ENCODE data around the gene GSDME.
"Not testable (repeated sequence)": the region's sequence is repeated elsewhere in the genome, so short reads cannot be mapped to it uniquely, and the experiment has no call there.

Gene GSDME

DNA sequence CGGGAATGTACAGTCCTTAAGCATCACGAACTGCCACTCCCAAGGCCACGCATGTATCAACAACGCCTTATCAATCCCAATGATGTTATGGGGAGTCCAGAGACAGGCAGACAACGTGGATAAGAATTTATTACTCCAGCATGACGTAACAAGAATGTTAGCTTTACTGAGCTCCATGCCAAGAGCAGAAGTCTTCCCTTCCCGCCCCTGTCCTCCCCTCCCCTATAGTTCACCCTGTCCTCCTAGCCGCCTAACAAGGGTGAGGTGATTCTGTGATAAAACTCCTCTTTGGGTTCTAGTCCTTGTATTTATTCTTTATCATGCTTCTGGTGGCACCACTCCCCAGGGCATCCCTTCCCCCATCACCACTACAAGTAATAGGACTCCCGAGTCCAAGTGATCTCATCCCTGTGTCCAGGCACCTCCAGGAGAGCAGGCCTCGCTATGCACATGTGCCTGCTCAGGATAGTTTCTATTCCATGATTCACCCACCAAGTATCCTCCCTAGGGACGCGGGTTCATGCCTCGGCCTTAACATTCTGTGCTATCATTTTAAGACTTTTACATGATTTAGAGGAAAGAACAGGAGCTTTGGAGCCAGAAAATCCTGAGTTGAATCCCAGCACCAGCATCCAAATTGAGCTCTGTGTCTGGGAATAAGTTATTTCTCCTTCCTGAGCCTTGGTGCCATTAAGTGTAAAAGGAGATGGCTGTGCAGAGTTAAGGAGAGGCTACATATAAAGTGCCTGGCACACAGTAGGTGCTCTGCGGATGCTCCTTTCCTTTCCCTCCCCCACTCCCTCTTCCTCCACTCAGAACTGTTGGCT, 15.4 kb downstream of the GSDME start:
- peak; percentile 81 for DNase-seq (ENCODE audit: low read depth, low spot score)

DNA sequence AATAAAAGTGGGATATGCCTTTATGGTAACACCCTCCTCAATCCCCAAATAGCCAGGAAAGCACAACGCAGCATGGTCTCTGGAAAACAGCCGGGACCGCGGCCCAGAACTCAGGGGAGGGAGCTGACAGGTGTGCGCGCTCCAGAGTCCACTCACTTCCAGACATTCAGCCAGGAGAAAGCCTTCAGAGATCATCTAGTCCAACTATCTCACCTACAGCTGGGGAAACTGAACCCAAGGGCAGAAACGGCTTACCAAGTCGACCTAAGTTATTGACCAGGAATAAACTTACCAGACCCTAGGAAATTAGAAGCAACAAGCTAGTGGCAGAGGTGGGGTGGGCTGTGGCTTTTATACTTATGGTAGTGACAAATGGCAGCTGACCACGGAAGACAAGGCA, 16.4 kb downstream of the GSDME start:
- DNase-seq (ENCODE audit: low read depth, low spot score) = no peak

DNA sequence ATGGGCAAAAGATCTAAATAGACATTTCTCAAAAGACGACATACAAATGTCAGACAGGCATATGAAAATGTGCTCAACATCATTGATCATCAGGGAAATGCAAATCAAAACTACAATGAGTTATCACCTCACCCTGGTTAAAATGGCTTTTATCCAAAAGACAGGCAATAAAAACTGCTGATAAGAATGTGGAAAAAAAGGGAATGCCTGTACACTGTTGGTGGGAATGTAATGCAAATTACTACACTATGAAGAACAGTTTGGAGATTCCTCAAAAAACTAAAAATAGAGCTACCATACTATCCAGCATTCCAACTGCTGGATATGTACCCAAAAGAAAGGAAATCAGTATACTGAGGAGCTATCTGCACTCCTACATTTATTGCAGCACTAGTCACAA, 18.0 kb downstream of the GSDME start:
- DNase-seq (ENCODE audit: low read depth, low spot score) = no peak

DNA sequence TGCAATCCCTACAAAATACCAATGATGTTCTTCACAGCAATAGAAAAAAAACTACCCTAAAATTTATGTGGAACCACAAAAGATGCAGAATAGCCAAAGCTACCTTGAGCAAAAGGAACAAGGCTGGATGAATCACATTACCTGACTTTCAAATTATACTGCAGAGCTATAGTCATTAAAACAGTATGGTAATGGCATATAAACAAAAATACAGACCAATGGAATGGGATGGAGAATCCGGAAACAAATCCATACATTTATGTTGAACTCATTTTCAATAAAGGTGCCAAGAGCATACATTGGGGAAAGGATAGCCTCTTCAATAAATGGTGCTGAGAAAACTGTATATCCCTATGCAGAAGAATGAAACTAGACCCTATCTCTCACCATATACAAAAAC, 18.7 kb downstream of the GSDME start:
- no peak for DNase-seq (ENCODE audit: low read depth, low spot score)

DNA sequence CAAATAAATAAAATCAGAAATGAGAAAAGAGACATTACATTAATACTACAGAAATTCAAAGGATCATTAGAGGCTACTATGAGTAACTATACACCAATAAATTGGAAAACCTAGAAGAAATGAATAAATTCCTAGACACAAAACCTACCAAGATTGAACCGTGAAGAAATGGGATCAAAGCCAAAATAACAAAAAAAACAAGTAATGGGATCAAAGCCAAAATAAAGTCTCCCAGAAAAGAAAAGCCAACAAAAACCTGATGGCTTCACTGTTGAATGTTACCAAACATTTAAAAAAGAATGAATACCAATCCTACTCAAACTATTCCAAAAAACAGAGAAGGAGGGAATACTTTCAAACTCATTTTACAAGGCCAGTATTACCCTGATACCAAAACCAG, 20.0 kb downstream of the GSDME start:
- peak; percentile 44 for DNase-seq (ENCODE audit: low read depth, low spot score)

DNA sequence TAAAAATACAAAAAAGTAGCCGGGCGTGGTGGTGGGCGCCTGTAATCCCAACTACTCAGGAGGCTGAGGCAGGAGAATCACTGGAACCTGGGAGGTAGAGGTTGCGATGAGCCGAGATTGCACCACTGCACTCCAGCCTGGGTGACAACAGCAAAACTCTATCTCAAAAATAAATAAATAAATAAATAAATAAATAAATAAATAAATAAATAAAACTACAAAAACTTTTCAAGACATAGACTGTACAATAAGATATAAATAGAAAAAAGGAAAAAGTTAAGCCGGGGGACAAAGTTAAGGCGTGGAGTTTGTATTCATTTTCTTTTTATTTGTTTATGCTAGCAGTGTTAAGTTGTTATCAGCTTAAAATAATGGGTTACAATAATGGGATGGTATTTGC, 21.7 kb downstream of the GSDME start:
- DNase-seq (ENCODE audit: low read depth, low spot score) = not testable (repeated sequence)

DNA sequence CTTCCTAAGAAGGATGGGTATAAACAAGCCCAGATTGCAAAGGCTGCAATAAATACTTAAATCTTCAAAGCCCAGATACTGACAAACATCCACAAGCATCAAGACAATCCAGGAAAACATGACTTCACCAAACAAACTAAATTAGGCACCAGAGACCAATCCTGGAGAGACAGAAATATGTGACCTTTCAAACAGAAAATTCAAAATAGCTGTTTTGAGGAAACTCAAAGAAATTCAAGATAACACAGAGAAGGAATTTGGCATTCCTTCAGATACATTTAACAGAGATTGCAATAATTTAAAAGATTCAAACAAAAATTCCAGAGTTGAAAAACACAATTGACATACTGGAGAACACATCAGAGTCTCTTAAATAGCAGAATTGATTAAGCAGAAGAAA, 23.0 kb downstream of the GSDME start:
- DNase-seq (ENCODE audit: low read depth, low spot score) = no peak

DNA sequence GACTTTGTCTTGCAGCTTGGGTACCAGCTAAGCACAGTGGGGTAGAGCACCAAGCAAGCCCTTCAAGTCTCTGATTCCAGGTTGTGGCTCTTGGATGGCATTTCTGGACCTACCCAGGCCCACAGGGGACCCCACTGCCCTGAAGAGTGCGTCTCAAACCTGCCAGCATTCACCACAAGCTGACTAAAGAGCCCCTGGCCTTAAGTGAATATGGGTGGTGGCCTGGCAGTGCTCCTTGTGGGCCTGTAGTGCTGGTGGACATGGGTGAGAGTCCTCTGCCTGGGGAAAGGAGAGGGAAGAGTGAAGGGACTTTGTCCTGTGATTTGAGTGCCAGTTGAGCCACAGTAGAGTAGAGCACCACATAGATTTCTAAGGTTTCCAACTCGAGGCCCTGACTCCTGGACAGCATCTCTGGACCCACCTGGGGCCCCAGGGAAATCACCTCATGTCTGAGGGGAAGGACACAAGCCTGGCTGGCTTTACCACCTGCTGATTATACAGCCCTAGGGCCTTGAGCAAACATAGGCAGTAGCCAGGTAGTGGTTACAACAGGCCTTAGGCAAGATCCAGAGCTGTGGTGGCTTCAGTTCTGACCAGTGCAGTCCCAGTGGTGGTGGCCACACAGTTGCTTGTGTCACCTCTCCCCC, 23.7 kb downstream of the GSDME start:
- DNase-seq (ENCODE audit: low read depth, low spot score) = no peak

DNA sequence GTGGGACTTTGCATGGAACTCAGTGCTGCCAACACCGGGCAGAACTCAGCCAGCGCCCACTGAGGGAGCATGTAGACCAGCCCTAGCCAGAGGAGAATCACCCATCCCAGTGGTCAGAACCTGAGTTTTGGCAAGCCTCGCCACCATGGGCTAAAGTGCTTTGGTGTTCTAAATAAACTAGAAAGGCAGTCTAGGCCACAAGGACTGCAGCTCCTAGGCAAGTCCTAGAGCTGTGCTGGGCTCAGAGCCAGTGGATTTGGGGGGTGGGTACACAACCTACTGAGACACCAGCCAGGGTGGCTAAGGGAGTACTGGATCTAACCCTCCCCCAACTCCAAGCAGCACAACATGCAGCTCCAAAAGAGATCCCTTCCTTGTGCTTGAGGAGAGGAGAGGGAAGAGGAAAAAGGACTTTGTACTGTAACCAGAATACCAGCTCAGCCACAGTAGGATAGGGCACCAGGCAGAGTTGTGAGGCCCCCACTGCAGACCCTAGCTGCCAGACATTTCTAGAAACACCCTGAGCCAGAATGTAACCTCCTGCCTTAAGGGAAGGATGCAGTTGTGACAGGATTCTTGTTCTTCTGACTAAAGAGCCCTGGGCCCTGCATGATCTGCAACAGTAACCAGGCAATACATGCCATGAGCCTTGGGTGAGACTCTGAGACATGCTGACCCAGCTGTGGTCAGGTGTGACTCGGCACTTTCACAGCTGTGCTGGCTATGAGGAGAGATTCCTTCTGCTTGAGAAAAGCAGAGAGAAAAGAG, 24.4 kb downstream of the GSDME start:
- peak; percentile 54 for DNase-seq (ENCODE audit: low read depth, low spot score)

DNA sequence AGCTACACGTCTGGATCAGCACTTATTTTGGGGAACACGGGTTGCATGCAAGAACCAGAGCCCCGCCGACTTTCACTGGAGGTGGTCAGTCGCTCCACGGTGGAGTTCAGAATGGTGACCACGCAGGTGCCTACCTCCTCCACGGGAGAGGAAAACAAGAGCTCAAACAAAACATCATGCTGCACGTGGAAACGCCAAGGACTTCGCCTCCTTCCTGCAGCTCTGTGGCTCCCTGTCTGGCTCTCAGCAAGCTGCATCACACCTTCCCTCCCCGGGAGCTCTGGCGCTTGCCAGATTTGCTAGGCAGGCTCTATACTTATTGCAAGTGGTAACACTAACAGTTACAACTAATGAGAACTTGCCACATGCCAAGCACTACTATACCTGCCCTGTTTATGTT, 26.0 kb downstream of the GSDME start:
- no peak for DNase-seq (ENCODE audit: low read depth, low spot score)

DNA sequence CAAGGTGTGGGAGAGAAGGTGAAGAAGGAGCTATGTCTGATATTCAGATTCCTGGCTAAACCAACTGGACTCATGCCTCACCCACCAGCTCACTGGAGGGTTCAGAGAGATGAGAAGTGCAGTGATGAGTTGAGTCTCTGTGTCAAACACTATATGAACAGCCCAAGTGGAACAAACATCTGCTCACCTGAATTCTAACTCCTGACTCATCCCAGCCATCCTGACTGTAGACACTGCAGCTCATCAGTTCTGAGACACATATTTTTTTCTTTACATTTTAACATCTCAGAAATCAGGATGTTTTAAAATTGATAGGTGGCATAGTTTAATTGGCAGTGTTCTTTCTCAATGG, 27.3 kb downstream of the GSDME start:
- no peak for DNase-seq (ENCODE audit: low read depth, low spot score)

DNA sequence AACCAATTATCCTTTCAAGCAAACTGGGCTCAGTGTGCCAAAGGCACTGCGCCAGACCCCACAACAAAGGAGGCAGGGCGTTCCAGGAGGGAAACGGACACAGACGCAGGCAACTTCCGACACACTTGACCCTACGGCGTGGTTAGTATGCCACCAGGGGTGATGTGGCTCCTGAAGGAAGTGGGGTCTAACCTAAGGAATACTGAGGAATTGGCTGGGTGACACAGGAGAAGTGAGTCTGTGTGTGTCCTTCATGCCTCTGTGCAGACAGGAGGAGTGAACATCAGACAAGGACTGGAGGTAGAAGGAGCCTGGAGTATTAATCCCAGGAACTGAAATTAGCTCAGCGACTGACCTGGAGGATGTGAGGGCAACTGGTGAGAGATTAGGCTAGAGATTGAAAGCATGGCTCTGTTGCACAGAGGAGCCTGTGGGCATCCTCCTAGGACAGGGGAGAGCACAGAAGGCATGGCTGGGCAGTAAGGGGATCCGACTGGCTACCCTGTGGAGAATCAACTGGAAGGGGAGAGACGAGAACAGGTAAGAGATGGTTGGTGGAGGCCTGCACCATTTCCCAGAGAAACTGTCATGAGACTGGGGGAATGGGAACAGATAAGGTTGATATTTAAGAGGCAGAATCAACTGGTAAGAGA, 27.8 kb downstream of the GSDME start:
- no peak for DNase-seq (ENCODE audit: low read depth, low spot score)

DNA sequence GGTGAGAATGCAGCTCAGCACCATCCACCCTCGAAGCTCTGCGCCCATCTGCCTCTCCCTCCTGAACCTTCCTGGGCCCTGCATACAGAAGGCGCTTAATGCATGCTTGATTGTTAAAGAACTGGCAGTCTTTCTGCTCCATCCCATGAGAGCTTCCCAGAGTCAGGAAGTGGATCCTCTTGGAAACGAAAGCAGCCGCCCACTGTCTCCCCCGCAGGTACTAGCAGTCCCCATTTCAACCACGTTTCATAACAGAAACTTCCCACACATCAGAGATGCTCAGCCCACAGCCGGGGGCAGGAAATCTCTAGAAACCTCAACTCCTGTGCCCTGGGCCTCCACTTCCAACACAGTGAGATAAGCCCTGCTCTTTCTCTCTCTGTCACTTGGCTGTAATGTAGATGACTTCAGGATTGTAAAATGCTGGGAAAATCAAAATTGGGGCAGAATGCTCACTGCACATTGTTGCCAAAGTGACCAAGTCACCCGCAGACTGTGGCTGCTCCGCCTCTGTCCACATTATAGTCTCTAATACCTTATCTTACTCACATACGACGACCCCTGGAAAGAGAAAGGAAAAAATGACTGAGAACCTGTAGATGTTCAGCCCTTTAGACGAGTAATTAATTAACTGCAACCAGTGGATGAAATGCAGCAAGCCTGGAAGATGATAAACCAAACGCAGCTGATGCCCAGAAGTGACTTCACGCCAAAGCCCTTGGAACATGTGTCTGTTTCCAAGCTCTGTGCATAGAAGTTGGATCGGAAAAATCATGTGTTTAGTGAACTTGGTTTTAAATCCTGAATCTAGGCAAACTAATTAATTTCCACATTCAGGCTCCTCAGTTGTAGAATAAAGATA, 28.5 kb downstream of the GSDME start:
- DNase-seq (ENCODE audit: low read depth, low spot score) = peak; percentile 50

DNA sequence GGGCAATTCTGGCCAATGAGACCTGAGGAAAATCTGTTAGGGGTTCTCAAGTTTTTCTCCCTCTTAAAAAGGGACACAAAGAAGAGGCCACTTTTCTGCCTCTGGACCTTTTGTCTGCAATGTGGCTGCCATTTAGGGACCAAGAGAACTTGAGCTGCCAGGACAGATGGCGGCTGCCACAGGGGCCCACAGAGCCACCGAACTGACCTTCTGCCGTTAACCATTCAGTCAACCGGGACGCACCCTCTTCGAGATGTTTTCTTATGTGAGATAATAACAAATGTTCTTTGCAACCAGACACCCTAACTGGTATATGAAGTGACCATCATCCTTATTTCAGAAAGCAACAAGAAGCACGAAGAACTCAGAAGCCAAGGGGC, 29.2 kb downstream of the GSDME start:
- DNase-seq (ENCODE audit: low read depth, low spot score) = no peak

DNA sequence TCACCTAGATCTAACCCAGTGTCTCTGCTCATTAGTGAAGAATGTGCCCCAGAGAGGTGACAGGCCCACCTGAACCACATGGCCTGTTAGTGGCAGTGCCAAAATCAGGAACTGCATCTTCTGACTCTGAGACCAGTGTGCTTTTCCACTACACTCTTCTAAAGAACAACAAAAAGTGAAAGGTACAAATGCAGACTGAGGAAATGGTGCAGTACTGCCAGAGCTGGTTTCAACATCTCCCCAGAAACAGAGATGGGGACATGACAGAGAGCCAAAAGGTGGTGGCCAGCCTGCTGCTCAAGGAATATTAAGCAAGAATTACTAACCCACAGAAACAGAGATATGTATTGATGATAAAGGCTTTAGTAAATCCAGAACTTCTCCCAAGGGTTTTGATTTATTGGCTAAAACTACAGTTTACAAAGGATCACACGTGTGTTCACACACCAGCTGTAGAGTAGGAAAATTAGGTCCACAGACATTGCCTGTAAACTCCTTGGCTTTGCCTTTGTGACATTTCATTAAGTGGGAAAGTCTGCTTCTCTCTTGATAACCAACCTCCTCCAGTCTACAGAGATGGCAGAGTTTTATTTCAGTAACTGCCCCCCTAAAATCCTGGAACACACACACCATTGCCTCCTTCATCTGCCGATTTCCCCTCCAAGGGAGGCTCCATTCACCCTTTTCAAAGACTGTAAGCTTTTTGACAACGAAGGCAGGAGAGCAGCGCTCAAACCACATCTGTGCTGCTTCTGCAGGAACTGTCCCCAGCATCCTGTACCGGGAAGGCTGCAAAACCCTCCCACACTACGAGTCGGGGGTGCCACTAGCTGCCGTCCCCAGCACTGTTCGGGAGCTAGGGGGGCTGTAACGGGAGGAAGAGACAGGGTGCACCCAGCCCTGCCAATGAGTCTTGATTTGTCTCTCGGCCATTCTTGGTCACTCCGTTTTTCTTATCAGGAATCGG, 29.8 kb downstream of the GSDME start:
- DNase-seq (ENCODE audit: low read depth, low spot score) = no peak

DNA sequence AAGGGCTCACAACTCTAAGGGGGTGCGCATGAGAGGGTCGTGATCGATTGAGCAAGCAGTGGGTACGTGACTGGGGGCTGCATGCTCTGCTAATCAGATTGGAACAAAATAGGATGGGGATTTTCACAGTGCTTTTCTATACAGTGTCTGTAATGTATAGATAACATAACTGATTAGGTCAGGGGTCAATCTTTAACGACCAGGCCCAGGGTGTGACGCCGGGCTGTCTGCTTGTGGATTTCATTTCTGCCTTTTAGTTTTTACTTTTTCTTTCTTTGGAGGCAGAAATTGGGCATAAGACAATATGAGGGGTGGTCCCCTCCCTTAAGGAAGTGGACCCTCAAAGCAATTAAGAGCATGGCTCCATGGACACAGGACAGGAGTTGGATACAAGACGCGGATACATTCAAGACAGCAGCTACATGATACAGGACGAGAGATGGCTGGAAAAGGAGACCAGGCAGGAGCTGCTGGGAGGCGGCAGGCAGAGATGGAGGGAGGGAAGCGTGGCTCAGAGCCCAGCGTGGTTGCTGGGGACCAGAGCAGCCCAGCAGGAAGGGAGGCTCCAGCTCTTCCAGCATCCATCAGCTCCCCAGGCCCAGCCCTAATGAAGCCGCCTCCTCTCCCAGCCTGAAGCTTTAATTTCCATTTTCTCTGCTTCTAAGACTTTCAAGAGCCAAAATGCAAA, 31.6 kb downstream of the GSDME start:
- DNase-seq (ENCODE audit: low read depth, low spot score) = no peak

DNA sequence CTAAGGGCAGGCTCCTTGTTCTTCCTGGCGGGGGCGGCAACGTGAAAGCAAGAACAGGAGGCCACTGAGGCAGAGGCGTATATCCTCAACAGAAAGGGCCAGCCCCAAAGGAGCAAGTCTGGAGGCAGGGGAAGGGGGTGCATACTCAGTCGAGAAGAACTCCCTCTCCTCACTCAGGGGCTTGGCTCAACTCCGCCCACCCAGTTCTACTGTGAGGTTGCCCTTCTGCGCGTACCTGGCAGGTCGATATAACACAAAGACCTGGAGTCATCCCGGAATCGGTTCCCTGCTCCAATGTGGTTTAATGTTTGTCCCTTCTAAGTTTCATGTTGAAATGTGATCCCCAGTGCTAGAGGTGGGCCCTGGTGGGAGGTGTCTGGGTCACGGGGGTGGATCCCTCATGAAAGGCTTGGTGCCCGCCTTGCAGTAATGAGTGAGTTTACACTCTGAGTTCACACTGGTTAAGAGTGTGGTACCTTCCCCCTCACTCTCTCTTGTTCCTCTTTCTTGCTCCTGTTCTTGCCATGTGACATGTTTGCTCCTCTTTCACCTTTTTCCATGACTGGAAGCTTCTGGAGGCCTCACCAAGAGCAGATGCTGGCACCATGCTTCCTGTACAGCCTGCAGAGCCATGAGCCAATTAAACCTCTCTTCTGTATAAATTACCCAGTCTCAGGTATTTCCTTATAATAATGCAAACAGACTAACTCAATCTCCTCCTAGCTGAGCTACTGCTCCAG, 32.6 kb downstream of the GSDME start:
- no peak for DNase-seq (ENCODE audit: low read depth, low spot score)

DNA sequence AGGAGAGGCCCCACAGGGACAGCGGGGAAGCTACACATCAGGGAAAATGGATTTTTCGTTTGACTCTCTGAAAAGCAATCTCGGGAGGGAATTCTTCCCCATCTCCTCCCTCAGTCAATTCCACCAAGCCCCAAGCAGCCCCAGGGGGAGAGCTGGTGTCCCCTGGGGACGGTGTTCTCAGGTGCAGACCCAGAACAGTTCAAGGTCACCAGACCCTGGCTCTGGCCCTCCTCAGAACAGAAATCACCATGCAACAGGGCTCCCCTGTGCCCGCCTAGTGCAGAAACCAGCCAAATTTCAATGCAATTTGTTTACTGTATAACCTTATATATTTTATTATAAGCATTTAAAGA, 34.1 kb downstream of the GSDME start:
- DNase-seq (ENCODE audit: low read depth, low spot score) = no peak
